OCI-LY7 (cell line): ENCODE measurements around the gene KCNRG. TPM values are rescaled to one million over a fixed set of nuclear protein-coding genes. Genes with fewer than 3 reads are reported as not detected.
A peak's percentile ranks its signal among the peaks of the same experiment; 100 is the strongest.

Experiments used
- BruUV-seq: library from RNA; stranded (reverse); fragments of 400-500 nt; replicated peaks from 2 replicates; lab custom pipeline; 2021; lab: Mats Ljungman, UMichigan
- CTCF ChIA-PET: fragments of 300-600 bp; sonication (Branson Sonifier 250); formaldehyde crosslinking; loops from one replicate; lab custom pipeline; 2022; ENCODE audit warnings: antibody characterized with exemption; ENCODE audit not compliant: unreplicated experiment; lab: Charles Lee
- POLR2A ChIA-PET: fragments of 300-600 bp; sonication (Branson Sonifier 250); formaldehyde crosslinking; loops from one replicate; lab custom pipeline; 2022; ENCODE audit warnings: antibody characterized with exemption; lab: Charles Lee
- DNase-seq: peaks from one replicate; pipeline ENCODE4 v3.0.0-alpha.2; 2015; ENCODE audit warnings: low spot score
- H2AFZ ChIP-seq: fragments of 200-600 bp; sonication (generic), shearing (Covaris generic); 2 replicates; pipeline ENCODE4 v1.6.1; 2014; ENCODE audit warnings: mild to moderate bottlenecking, antibody characterized with exemption, low read length, moderate library complexity
- H3K27ac ChIP-seq: fragments of 200-600 bp; sonication (generic); 2 replicates; pipeline ENCODE4 v1.5.1; 2014; ENCODE audit warnings: mixed run types, low read depth, mild to moderate bottlenecking, moderate library complexity, low read length, inconsistent platforms; ENCODE audit not compliant: poor library complexity, severe bottlenecking
- H3K36me3 ChIP-seq: fragments of 200-600 bp; sonication (generic); 2 replicates; pipeline ENCODE4 v1.6.1; 2014; ENCODE audit warnings: mild to moderate bottlenecking, antibody characterized with exemption, low read length, moderate library complexity, mixed read lengths; ENCODE audit not compliant: insufficient read depth
- H3K4me1 ChIP-seq: fragments of 200-600 bp; sonication (generic); 2 replicates; pipeline ENCODE4 v1.5.1; 2014; ENCODE audit warnings: mild to moderate bottlenecking, low read length; ENCODE audit not compliant: insufficient read depth, poor library complexity, severe bottlenecking
- H3K4me2 ChIP-seq: fragments of 200-600 bp; sonication (generic); 2 replicates; pipeline ENCODE4 v1.6.1; 2014; ENCODE audit warnings: mild to moderate bottlenecking, low read length
- H3K4me3 ChIP-seq: fragments of 200-600 bp; sonication (generic); 2 replicates; pipeline ENCODE4 v1.5.1; 2014; ENCODE audit warnings: mild to moderate bottlenecking, low read depth, low read length; ENCODE audit not compliant: poor library complexity, severe bottlenecking
- H3K79me2 ChIP-seq: fragments of 200-600 bp; sonication (generic); 2 replicates; pipeline ENCODE4 v1.6.1; 2016; ENCODE audit warnings: low read depth, mild to moderate bottlenecking, low read length, moderate library complexity, mixed read lengths; ENCODE audit not compliant: insufficient read depth
- H3K9me2 ChIP-seq: fragments of 200-600 bp; sonication (generic); 2 replicates; pipeline ENCODE4 v1.6.1; 2016; ENCODE audit warnings: mild to moderate bottlenecking, low read length, mixed read lengths; ENCODE audit not compliant: insufficient read depth
- H3K9me3 ChIP-seq: fragments of 200-600 bp; sonication (generic); 2 replicates; pipeline ENCODE4 v1.6.1; 2014; ENCODE audit warnings: mild to moderate bottlenecking, mixed run types, low read length, mixed read lengths
- H4K20me1 ChIP-seq: fragments of 200-600 bp; sonication (generic); 2 replicates; pipeline ENCODE4 v1.6.1; 2014; ENCODE audit warnings: mild to moderate bottlenecking, antibody characterized with exemption, low read length, moderate library complexity, mixed read lengths; ENCODE audit not compliant: insufficient read depth
- EZH2phosphoT487 ChIP-seq: fragments of 200-600 bp; sonication (generic); IDR thresholded peaks from 2 replicates; pipeline ENCODE4 v1.6.1; 2018; ENCODE audit warnings: low read depth, borderline replicate concordance, mild to moderate bottlenecking, mixed run types, antibody characterized with exemption, low read length, moderate library complexity, mixed read lengths
- intact Hi-C: fragments of 100-400 bp; cut with micrococcal nuclease; formaldehyde crosslinking; loops from one replicate; pipeline ENCODE4 v1.10.0; 2022; ENCODE audit not compliant: unreplicated experiment
- total RNA-seq, 2 experiments: library from RNA; depleted of rRNA in 1 of 2; stranded (reverse); fragments of >200 nt in 1 of 2; shearing (Covaris generic) in 1 of 2; gene quantifications; 2 replicates each; pipeline ENCODE4 v1.2.3, GENCODE V29; 2014 to 2022
- TF ChIP-seq, protein P1 (sequence below): fragments of 200-600 bp; sonication (generic); conservative IDR thresholded peaks from 2 replicates; pipeline ENCODE4 v1.5.1; 2014; ENCODE audit warnings: mild to moderate bottlenecking, antibody characterized with exemption, low read length, moderate library complexity, mixed read lengths

The KCNRG gene
- total RNA-seq, 2 experiments from 2014 or later: 0.28 TPM; not detected in 1

DNA sequence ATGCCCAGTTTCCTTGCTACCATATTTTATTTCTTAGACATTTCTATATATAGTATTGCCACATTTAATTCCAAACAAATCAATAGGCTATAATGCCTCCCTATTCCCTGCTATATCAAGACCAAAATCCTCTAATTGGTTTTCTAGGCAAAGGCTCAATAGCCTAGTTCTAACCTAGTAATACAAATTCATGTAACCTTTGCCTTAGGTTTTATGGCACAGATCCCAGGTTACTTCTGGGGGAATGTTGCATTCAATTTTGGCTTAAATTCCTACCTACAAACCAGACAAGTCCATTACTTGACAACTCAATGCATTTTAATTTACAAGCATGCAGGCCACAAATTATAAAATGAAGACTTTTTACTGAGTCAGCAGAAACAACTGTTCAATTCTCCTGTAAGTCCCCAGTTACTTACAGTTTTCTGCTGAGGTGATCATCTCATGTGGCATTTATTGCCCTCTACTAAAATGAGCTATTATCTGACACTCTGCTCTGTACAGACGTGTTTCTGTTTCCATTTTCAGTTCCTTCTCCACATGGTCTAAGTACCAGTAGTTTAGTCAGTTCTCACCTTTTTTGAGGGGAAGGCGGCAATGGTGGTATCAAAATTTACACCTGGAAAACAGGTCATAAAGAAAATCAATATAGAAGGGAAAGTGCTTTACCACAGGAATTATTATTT lies 11.7 kb downstream of the KCNRG start:
- Histone ChIP-seq H3K4me3 (no peak overlapping the region), H3K9me2 (no peaks in the 10 kb centered on the region), H3K36me3 (peaks cover 58% of the 10 kb centered on the region), H3K79me2 (no peaks in the 10 kb centered on the region), H3K4me1 (peaks cover 22% of the 10 kb centered on the region), H2AFZ (no peak overlapping the region), H3K27ac (no peak overlapping the region), H3K9me3 (no peaks in the 10 kb centered on the region), H3K4me2 (peak overlapping the region; percentile 1; the same call in 1 of the 2 replicates), H4K20me1 (peaks cover 4% of the 10 kb centered on the region; the same call in 1 of the 2 replicates)
- ChIA-PET CTCF (no interaction called here), POLR2A (interaction anchor here (0.5 to 1.0 kb wide), 2 partner anchors 20 to 30 kb away, joined by 3 read pairs; partner anchors contain the start of gene TRIM13)
- peak; percentile 57 for DNase-seq
- no TSS peak for BruUV-seq
- TF ChIP-seq, protein P1, sequence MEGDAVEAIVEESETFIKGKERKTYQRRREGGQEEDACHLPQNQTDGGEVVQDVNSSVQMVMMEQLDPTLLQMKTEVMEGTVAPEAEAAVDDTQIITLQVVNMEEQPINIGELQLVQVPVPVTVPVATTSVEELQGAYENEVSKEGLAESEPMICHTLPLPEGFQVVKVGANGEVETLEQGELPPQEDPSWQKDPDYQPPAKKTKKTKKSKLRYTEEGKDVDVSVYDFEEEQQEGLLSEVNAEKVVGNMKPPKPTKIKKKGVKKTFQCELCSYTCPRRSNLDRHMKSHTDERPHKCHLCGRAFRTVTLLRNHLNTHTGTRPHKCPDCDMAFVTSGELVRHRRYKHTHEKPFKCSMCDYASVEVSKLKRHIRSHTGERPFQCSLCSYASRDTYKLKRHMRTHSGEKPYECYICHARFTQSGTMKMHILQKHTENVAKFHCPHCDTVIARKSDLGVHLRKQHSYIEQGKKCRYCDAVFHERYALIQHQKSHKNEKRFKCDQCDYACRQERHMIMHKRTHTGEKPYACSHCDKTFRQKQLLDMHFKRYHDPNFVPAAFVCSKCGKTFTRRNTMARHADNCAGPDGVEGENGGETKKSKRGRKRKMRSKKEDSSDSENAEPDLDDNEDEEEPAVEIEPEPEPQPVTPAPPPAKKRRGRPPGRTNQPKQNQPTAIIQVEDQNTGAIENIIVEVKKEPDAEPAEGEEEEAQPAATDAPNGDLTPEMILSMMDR: no peak
- TF ChIP-seq EZH2phosphoT487: no peak
- intact Hi-C loops: no loop called here

DNA sequence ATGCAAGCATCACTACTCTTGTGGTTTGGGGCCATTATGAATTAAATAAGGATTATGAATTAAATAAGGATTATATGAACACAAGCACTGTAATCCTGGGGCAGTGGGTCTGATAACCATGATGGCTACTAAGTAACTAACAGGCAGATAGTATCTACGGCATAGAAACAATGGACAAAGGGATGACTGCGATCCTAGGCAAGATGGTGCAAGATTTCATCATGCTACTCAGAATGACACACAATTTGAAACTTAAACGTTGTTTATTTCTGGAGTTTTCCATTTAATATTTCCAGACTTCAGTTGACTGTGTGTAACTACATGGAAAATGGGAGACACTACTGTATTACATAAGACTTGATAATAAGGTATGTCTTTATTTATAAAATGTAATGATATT lies 15.1 kb downstream of the KCNRG start:
- Histone ChIP-seq H4K20me1 (peaks cover 4% of the 10 kb centered on the region; the same call in 1 of the 2 replicates), H3K4me1 (peaks cover 22% of the 10 kb centered on the region)
- intact Hi-C loops: no loop called here

More for the DNA sequence above, 15.1 kb downstream of the KCNRG start:
- no peak overlapping the region for H3K4me3 ChIP-seq
- no peak for DNase-seq
- no peak for TF ChIP-seq EZH2phosphoT487
- TF ChIP-seq, protein P1: no peak
- H3K9me2 ChIP-seq: no peaks in the 10 kb centered on the region
- H3K36me3 ChIP-seq: peaks cover 24% of the 10 kb centered on the region
- no TSS peak for BruUV-seq
- H3K4me2 ChIP-seq: no peak overlapping the region
- CTCF ChIA-PET: no interaction called here
- H3K79me2 ChIP-seq: no peaks in the 10 kb centered on the region
- no peak overlapping the region for H3K27ac ChIP-seq
- POLR2A ChIA-PET: interaction anchor here (0.6 to 2.3 kb wide), 2 partner anchors 9 to 600 kb away, joined by 3 to 8 read pairs; no protein-coding TSS in a partner anchor
- H2AFZ ChIP-seq: no peak overlapping the region
- H3K9me3 ChIP-seq: no peaks in the 10 kb centered on the region
